ENCODE measurements around the gene DPM3. TPM values are rescaled to one million over a fixed set of nuclear protein-coding genes. Genes with fewer than 3 reads are reported as not detected.

The DPM3 gene
- total and polyA plus RNA-seq, 2 donors (not counting 3 experiments of a cell fraction or from before 2014, with no cell fraction given) = 69.6 to 258 TPM

DNA sequence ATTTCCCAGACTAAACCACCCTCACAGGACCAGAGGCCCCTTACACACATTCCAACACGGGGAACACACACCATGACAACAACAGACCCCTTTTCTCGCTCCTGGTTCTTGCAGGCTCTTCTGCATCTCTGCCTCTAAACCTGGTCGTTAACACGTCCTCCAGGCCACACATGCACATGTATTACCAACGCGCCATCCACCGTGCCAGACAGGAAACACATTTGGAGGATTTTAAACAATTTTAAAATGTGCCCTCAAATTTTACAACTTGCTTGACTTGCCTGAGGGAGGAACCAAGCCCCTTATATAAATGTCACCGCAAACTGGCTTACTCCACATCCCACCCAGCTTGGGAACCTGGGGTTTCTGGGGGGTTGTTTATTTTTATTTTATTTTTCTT is 29.5 kb downstream of the DPM3 start:
- Histone ChIP-seq H3K27me3 (ENCODE audit: control insufficient read depth in 2 of 2, insufficient read depth in 2 of 2, low read length in 2 of 2) (peaks cover 0 to 9% of the 10 kb centered on the region in 2 experiments), H2AFZ (ENCODE audit: low read depth, low read length) (no peak overlapping the region), H3K9me1 (replicated peaks; ENCODE audit: control insufficient read depth, extremely low read depth, insufficient read depth, low read length) (no peaks in the 10 kb centered on the region), H3K27ac (ENCODE audit: insufficient read depth, low read depth, low read length) (no peak overlapping the region), H3K36me3 (ENCODE audit: control insufficient read depth in 2 of 2, extremely low read depth in 1 of 2, insufficient read depth in 2 of 2, low read length in 2 of 2) (no peaks in the 10 kb centered on the region), H3K4me1 (ENCODE audit: control insufficient read depth, extremely low read depth, insufficient read depth, low read length) (no peaks in the 10 kb centered on the region), H3K4me2 (ENCODE audit: insufficient read depth, low read length) (no peak overlapping the region), H4K20me1 (replicated peaks; ENCODE audit: control insufficient read depth, extremely low read depth, insufficient read depth, low read length) (no peaks in the 10 kb centered on the region), H3K79me2 (ENCODE audit: control insufficient read depth, insufficient read depth, low read length) (no peaks in the 10 kb centered on the region), H3K9me3 (replicated peaks; ENCODE audit: control insufficient read depth, insufficient read depth, low read length) (no peaks in the 10 kb centered on the region), H3K4me3 (replicated peaks in 1 of 3; ENCODE audit: insufficient read depth in 1 of 3, low read depth in 1 of 3, low read length in 3 of 3) (no peak overlapping the region), H3K9ac (replicated peaks; ENCODE audit: extremely low read depth, insufficient read depth, low read length) (no peak overlapping the region)
- POLR2A ChIA-PET = no interaction called here
- DNase-seq (ENCODE audit: low read depth, low spot score) = no peak
- TF ChIP-seq MYC (IDR thresholded peaks at IDR 0.05; ENCODE audit: low read depth, low read length) (no peak), FOS (IDR thresholded peaks at IDR 0.05; ENCODE audit: borderline replicate concordance, insufficient read depth, low read length) (no peak), GATA2 (IDR thresholded peaks at IDR 0.05; ENCODE audit: insufficient read depth, insufficient read length, low read depth, low read length) (no peak), JUN (IDR thresholded peaks at IDR 0.05; ENCODE audit: borderline replicate concordance, insufficient read depth, insufficient read length, low read depth) (no peak), EZH2 (IDR thresholded peaks at IDR 0.05; ENCODE audit: borderline replicate concordance, low read depth, low read length, severe bottlenecking) (no peak), POLR2A (IDR thresholded peaks at IDR 0.05; ENCODE audit: low read depth, low read length) (no peak), POLR2AphosphoS5 (IDR thresholded peaks at IDR 0.05; ENCODE audit: insufficient read depth, low read depth, low read length) (no peak)
- TF ChIP-seq, protein P1, sequence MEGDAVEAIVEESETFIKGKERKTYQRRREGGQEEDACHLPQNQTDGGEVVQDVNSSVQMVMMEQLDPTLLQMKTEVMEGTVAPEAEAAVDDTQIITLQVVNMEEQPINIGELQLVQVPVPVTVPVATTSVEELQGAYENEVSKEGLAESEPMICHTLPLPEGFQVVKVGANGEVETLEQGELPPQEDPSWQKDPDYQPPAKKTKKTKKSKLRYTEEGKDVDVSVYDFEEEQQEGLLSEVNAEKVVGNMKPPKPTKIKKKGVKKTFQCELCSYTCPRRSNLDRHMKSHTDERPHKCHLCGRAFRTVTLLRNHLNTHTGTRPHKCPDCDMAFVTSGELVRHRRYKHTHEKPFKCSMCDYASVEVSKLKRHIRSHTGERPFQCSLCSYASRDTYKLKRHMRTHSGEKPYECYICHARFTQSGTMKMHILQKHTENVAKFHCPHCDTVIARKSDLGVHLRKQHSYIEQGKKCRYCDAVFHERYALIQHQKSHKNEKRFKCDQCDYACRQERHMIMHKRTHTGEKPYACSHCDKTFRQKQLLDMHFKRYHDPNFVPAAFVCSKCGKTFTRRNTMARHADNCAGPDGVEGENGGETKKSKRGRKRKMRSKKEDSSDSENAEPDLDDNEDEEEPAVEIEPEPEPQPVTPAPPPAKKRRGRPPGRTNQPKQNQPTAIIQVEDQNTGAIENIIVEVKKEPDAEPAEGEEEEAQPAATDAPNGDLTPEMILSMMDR (IDR thresholded peaks at IDR 0.05; ENCODE audit: extremely low read depth in 1 of 2, insufficient read depth in 1 of 2, low read depth in 1 of 2, low read length in 2 of 2) = no peak
- TF ChIP-seq, protein P2, sequence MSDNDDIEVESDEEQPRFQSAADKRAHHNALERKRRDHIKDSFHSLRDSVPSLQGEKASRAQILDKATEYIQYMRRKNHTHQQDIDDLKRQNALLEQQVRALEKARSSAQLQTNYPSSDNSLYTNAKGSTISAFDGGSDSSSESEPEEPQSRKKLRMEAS (IDR thresholded peaks at IDR 0.05; ENCODE audit: insufficient read depth, insufficient read length) = no peak
- FAIRE-seq = no peak
- CTCF ChIA-PET = interaction anchor here (0.7 to 1.7 kb wide), 3 partner anchors 15 to 57 kb away, joined by 3 to 11 read pairs (median 4); no protein-coding TSS in a partner anchor
- intact Hi-C loops (cut with micrococcal nuclease) = no loop called here
- dilution Hi-C loops (cut with MboI; ENCODE audit: extremely low pct_ligation_motif_present, low sequenced_read_pairs) = no loop called here
- no TSS peak for BruUV-seq (replicated peaks)

Measured in endothelial cell of umbilical vein (primary cell).